Activated CD8-positive, alpha-beta memory T cell treated with anti-CD3 and anti-CD28 coated beads, Interleukin-2, amount 50 U/mL, for 24 hours (primary cell): ENCODE data around the gene KIAA1191.

Experiments used
- DNase-seq: peaks from one replicate; pipeline ENCODE4 v3.0.0-alpha.2; 2020; ENCODE audit errors: extremely low read depth

Gene KIAA1191

GRCh38 chr5:176389135-176390123 is 27.9 kb upstream of the KIAA1191 start:
- no peak for DNase-seq

- peak; percentile 100 for DNase-seq
These were observed 27.0 kb upstream of the KIAA1191 start, which contains the start of the genes HIGD2A and NOP16 for GRCh38 chr5:176388444-176389134. Gene HIGD2A, plus strand, starts transcription at chr5:176388751. Its CDS starts 69 bp downstream, at chr5:176388820. Gene NOP16, minus strand, starts transcription at chr5:176388598. Its CDS starts 59 bp downstream, at chr5:176388539.

DNA sequence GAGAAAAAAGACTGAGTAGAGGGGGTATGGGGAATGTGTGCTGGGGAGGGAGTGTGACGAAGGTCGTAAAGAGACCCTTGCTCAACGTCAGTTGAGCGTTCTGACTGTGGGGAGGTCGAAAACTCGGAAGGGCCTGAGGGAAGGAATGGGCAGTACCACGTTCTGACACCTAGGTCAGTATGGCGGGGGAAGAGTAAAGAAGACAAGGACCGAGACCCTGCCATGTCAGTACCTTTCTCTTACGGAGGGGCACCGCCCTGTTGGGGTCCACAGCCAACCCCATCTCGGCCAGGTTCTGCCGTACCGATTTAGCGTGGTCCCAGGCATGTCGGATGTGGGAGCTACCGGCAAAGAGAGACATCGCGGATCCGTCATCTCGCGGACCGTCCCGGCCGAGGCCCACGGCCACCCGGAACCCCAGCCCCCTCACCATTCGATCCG is 26.5 kb upstream of the KIAA1191 start:
- no peak for DNase-seq

- no peak for DNase-seq
These were observed 25.9 kb upstream of the KIAA1191 start for GRCh38 chr5:176387384-176387925.

DNA sequence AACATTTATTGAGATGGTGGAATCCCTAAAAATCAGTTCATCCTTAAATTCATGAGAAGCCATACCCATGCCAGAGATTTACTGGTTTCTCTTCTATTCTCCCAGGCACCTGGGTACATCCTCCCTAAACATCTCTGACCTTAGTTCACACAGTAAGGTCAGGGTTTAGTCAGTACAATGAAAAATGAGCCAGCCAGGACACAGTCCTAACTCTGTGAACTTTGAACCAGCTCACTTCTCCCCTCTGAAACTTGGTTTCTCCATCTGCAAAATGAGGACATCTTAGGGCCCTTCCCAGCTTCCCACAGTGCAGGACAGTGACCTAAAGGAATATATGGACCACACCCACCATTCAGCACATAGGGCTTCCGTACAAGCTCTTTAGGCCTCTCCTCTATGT is 24.9 kb upstream of the KIAA1191 start:
- no peak for DNase-seq

DNA sequence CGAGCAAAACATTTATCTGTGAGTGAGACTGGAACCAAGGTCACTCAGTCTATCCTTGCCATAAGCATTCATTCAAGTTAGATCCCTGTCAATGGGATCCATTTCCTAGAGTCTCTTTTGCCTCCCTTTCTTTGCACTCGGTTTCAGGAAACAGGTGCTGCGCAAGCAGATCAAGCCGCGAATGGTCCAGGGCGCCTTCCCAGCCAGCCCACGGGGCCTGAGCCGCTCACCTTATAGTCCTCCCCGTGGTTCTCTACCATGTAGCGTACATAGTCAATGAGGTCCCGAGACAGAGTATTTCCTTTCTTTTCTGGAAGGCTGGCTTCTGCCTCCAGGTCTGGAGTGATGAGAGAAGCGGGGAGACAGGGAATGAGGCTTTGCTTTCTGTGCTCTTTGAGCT is 23.4 kb upstream of the KIAA1191 start:
- no peak for DNase-seq

DNA sequence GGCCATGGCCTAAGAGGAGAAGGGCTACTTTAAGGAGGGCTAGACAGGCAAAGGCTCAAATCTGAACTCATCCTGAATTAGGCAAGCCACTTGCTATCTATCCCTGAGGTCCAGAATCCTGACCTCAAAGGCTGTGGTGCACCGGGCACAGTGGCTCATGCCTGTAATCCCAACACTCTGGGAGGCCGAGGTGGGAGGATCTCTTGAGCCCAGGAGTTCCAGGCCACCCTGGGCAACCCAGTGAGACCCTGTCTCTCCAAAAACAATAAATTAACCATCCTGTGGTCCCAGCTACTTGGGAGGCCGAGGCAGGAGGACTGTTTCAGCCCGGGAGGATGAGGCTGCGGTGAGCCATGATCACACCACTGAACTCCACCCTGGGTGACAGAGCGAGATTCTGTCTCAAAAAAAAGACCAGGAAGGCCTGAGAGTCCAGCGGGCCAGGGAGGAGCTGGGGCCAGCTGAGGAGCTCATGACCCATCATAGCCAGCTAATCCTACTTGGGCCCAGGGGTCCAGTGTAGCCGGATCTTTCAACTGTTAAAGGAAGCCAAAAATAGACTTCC is 22.9 kb upstream of the KIAA1191 start:
- no peak for DNase-seq

DNA sequence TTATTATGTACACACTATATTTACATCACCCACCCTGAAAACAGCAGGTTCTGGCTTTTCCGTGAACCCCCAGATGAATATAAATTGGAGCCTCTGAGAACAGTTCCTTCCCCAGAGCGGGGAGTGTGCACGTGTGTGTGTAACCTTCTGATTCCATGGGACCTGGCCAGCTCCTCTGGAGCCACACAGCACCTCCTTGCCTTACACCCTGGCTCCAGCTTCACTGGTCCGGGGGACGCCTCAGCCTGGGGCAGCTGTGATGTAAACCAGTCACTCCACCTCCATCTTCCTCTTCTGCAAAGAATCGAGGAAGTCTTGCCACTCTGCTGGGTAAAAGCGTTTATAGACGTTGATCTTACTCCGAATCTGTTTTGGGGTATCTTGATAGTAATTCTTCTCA is 22.4 kb upstream of the KIAA1191 start:
- DNase-seq, result no peak

GRCh38 chr5:176383248-176383905 is 21.8 kb upstream of the KIAA1191 start:
- DNase-seq, result no peak

GRCh38 chr5:176382721-176383120 is 21.2 kb upstream of the KIAA1191 start:
- no peak for DNase-seq

- no peak for DNase-seq
These were observed 20.4 kb upstream of the KIAA1191 start for GRCh38 chr5:176381979-176382378.

- DNase-seq, result no peak
These were observed 19.9 kb upstream of the KIAA1191 start for GRCh38 chr5:176381423-176381822.

GRCh38 chr5:176379881-176380280 is 18.3 kb upstream of the KIAA1191 start:
- no peak for DNase-seq

- no peak for DNase-seq
These were observed 11.7 kb upstream of the KIAA1191 start for GRCh38 chr5:176373100-176373818.

- no peak for DNase-seq
These were observed 10.3 kb upstream of the KIAA1191 start for GRCh38 chr5:176371621-176372539.

GRCh38 chr5:176369934-176370711 is 8.6 kb upstream of the KIAA1191 start:
- no peak for DNase-seq

GRCh38 chr5:176368726-176369125 is 7.2 kb upstream of the KIAA1191 start:
- no peak for DNase-seq

DNA sequence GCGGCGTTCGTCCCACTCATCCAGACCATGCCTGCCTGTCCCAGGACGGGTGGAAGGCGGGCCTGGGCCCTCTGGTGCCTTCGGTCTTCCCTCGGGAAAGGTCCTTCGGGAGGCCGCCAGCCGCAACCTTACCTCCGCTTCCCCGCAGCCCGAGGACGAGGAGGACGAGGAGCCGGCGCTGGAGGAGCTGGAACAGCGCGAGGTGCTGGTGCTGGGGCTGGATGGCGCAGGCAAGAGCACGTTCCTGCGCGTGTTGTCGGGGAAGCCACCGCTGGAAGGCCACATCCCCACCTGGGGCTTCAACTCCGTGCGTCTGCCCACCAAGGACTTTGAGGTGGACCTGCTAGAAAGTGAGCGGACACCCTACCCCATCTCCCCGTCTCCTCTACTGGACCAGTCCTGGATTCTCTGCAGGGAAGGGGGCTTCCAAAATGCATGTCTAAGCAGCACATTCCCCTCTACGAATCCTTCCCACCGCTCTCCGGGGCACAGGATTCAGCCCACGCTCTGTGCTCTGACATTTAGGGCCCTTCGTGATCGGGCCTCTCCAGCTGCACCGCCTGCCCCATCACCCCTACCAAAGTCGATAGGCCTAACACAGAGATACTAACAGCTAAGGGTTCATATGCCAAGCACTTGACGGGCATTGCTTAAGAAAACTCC is 4.8 kb upstream of the KIAA1191 start:
- no peak for DNase-seq
